Brain microvascular endothelial cell (primary cell): ENCODE results near the gene NOL4L.
"Not testable (repeated sequence)": the region's sequence is repeated elsewhere in the genome, so short reads cannot be mapped to it uniquely, and the experiment has no call there.

Experiments used
- DNase-seq: peaks from one replicate; pipeline ENCODE4 v3.0.0-alpha.2; 2020
- H3K27ac ChIP-seq: fragments of 250-450 bp; sonication (Bioruptor Pico); 2 replicates; pipeline ENCODE4 v1.5.1; 2020; ENCODE audit warnings: mild to moderate bottlenecking, moderate library complexity
- H3K27me3 ChIP-seq: fragments of 250-450 bp; sonication (Bioruptor Pico); replicated peaks from 2 replicates; pipeline ENCODE4 v1.5.1; 2020; ENCODE audit warnings: mild to moderate bottlenecking
- H3K36me3 ChIP-seq: fragments of 250-450 bp; sonication (Bioruptor Pico); replicated peaks from 2 replicates; pipeline ENCODE4 v1.5.1; 2020; ENCODE audit warnings: mild to moderate bottlenecking
- H3K4me3 ChIP-seq: 2 replicates; pipeline ENCODE4 v1.5.1; 2011; ENCODE audit warnings: low read depth, mild to moderate bottlenecking, control low read depth, low read length, moderate library complexity
- in situ Hi-C: cut with HindIII; loops from 2 replicates; pipeline ENCODE4 v1.10.0; 2017; ENCODE audit warnings: low sequenced_read_pairs, low pct_ligation_motif_present
- TF ChIP-seq, protein P1 (sequence below): IDR thresholded peaks from 2 replicates; pipeline ENCODE4 v1.5.1; 2011; ENCODE audit warnings: low read depth, mild to moderate bottlenecking, moderate library complexity, low read length, control low read depth, inconsistent platforms; ENCODE audit errors: missing control alignments

Gene NOL4L

DNA sequence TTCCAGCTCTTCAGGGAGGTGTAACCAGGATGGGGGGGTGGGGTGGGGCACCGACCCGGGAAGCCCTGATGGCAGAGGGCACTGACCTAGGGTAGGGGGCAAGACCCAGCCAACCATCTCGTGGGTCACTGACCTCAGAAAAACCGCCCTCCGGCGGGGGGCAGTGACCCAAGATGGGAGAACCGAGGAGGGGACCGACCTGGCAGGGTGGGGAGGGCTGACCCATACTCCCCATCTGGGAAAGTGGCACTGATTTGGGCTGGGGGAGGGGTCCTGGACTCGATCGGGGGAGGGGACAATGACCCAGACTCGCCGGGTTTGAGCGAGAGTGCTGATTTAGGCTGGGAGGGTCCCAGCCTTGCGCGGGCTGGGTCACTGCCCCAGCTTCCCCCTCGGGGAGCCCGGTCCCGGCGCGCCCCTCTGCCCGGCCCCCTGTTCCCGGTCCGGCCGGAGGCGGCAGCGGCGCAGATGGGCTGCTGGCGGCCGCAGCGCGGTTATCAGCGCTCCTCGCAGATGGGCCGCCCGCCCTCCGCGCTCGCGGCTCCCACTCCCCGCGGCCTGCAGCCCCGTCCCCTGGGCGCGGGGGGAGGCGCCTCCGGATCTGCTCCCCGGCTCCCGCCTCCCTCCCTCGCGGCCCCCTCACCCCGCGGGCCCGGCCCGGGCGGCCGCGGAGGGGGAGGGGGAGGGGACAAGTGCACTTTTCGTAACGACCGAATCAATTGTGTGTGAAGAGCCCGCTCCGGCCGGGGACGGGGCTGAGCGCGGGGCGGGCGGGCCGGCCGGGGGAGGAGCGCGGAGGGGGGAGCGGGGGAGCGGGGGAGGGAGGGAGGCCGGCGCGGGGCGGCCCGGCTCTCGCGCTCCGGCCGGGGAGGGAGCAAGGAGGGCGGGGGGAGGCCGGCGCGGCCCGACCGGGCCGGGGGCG lies 2.2 kb downstream of the NOL4L start:
- DNase-seq: no peak
- Histone ChIP-seq H3K27ac (no peak overlapping the region), H3K36me3 (no peaks in the 10 kb centered on the region), H3K4me3 (peak overlapping the region; percentile 35), H3K27me3 (peaks cover 10% of the 10 kb centered on the region)
- in situ Hi-C loops: no loop called here
- TF ChIP-seq, protein P1, sequence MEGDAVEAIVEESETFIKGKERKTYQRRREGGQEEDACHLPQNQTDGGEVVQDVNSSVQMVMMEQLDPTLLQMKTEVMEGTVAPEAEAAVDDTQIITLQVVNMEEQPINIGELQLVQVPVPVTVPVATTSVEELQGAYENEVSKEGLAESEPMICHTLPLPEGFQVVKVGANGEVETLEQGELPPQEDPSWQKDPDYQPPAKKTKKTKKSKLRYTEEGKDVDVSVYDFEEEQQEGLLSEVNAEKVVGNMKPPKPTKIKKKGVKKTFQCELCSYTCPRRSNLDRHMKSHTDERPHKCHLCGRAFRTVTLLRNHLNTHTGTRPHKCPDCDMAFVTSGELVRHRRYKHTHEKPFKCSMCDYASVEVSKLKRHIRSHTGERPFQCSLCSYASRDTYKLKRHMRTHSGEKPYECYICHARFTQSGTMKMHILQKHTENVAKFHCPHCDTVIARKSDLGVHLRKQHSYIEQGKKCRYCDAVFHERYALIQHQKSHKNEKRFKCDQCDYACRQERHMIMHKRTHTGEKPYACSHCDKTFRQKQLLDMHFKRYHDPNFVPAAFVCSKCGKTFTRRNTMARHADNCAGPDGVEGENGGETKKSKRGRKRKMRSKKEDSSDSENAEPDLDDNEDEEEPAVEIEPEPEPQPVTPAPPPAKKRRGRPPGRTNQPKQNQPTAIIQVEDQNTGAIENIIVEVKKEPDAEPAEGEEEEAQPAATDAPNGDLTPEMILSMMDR: no peak

DNA sequence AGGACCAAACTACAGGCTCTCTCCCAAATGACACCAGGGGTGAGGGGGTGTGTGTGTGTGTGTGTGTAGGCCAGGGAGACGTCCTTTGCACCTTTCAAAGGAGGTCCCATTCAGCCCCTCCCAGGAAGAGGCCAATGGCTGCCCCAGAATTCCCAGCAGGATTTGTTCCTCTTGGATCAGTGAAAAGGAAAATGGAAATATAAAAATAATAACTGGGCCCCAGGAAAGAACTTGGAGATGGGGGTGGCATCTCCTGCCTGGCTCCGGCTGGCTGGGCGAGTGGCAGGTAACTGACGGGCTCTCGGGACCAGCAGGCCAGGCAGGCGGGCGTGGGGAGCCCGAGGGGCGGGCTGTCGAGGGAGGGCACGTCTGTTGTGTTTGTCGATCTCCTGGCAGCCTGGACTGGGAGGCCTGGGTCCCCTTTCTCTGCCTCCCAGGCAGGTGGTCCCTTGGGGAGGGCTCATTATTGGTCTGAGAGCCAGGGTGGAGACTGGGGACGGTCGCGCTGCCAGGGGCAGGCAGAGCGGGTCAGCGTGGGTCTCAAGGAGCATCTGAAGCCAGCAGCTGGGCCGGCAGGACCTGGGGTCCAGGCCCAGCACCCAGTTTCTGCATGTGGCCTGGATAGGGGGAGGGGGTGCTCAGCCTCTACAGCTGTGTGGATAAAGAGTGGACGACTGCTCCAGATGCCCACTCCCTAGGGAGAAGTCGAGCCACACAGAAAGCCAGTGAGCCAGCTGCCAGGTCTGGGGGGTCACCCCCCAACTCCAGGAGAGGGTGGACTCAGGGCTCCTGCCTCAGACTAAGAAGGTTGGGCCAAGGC lies 3.1 kb downstream of the NOL4L start:
- Histone ChIP-seq H3K27me3 (peaks cover 7% of the 10 kb centered on the region), H3K4me3 (no peak overlapping the region), H3K36me3 (no peaks in the 10 kb centered on the region), H3K27ac (no peak overlapping the region)
- DNase-seq: no peak
- in situ Hi-C loops: no loop called here
- TF ChIP-seq, protein P1: no peak

DNA sequence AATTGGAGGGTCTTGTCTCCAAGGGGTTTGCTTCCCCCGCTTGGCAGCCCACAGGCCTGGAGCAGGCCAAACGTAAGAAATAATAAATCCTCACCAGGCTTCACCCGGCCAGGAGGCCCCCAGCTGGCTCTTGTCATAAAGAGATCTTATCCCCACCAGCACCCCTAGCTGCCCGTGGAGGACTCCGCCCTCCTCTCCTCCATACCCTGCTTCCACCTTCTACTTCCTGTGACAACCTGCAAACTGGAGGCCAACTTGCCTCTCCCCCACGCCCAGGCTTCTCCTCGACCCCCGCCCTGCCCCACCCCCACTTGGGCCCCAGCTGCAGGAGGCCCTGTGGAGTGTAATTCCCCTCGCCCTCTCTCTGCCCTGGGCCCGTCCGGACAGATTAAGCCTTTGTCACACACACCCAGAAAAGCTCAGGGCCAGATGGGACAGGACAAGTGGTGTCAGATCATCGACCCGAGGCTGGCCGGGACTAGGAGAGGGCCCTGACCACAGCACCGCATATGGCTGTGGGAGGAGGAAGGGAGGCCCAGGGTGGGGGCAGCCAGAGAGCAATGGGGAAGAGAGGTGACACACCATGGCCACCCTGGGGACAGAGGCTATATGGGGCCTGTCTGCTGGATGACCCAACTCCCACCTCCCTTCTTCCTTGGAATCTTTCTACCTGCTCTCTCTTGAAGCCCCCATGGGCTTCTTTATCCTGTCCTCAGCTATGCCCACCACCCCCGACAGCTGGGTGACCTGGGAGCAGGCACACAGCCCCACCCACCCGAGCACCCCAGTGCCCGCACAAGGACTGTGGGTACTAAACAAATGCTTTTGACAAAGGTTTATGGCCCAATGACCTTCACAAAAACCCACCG lies 3.9 kb downstream of the NOL4L start:
- no peak overlapping the region for H3K4me3 ChIP-seq
- TF ChIP-seq, protein P1: no peak
- peaks cover 6% of the 10 kb centered on the region for H3K27me3 ChIP-seq
- no peak for DNase-seq
- in situ Hi-C loops: no loop called here
- no peaks in the 10 kb centered on the region for H3K36me3 ChIP-seq
- H3K27ac ChIP-seq: no peak overlapping the region

GRCh38 chr20:32580219-32580969 lies 4.7 kb downstream of the NOL4L start:
- no peak for DNase-seq
- no peaks in the 10 kb centered on the region for H3K36me3 ChIP-seq
- no peaks in the 10 kb centered on the region for H3K27me3 ChIP-seq
- no peak overlapping the region for H3K4me3 ChIP-seq
- no peak overlapping the region for H3K27ac ChIP-seq
- TF ChIP-seq, protein P1: no peak
- in situ Hi-C loops: no loop called here

DNA sequence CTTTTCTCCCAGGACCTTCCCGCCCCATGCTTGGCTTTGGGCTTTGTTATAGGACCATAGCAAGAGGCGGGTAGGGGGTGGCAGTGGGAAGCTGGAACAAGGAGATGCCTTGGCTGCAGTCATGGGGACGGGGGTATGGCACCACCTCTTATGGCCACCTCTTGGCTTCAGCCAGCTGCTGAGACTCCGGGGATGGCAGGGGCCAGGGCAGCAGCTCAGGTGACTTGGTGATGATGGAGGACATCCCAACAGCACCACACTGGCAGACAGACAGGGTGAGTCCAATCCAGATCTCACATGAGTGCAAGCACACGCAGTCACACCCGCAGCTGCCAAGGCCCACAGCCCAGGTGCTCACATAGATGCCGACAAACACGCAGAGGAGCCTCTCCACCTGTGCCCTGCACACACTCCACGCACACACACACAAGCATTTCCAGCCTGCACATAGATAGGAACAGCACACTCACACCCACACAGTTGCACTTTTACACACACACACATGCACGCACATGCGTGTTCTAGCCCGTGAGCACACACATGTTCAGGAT lies 6.2 kb downstream of the NOL4L start:
- in situ Hi-C loops: no loop called here
- Histone ChIP-seq H3K27me3 (no peaks in the 10 kb centered on the region), H3K36me3 (no peaks in the 10 kb centered on the region), H3K4me3 (no peak overlapping the region), H3K27ac (no peak overlapping the region)
- TF ChIP-seq, protein P1: no peak
- DNase-seq: no peak

GRCh38 chr20:32578062-32578461 lies 7.1 kb downstream of the NOL4L start:
- H3K27ac ChIP-seq, H3K36me3 ChIP-seq, in situ Hi-C loops, H3K27me3 ChIP-seq, H3K4me3 ChIP-seq, DNase-seq: not testable (repeated sequence)
